B cell (primary cell): Measurements from ENCODE around the gene MED26.

Experiments
- EZH2 ChIP-seq: IDR thresholded peaks from 2 replicates; pipeline ENCODE4 v1.6.1; 2012; ENCODE audit warnings: borderline replicate concordance, low read depth, mild to moderate bottlenecking, moderate library complexity, low read length; ENCODE audit not compliant: insufficient read depth, poor library complexity, severe bottlenecking
- TF ChIP-seq, protein P1 (sequence below): fragments of 200-600 bp; IDR thresholded peaks from one replicate; pipeline ENCODE4 v1.8.0; 2022; ENCODE audit warnings: antibody characterized with exemption, mild to moderate bottlenecking

DNA sequence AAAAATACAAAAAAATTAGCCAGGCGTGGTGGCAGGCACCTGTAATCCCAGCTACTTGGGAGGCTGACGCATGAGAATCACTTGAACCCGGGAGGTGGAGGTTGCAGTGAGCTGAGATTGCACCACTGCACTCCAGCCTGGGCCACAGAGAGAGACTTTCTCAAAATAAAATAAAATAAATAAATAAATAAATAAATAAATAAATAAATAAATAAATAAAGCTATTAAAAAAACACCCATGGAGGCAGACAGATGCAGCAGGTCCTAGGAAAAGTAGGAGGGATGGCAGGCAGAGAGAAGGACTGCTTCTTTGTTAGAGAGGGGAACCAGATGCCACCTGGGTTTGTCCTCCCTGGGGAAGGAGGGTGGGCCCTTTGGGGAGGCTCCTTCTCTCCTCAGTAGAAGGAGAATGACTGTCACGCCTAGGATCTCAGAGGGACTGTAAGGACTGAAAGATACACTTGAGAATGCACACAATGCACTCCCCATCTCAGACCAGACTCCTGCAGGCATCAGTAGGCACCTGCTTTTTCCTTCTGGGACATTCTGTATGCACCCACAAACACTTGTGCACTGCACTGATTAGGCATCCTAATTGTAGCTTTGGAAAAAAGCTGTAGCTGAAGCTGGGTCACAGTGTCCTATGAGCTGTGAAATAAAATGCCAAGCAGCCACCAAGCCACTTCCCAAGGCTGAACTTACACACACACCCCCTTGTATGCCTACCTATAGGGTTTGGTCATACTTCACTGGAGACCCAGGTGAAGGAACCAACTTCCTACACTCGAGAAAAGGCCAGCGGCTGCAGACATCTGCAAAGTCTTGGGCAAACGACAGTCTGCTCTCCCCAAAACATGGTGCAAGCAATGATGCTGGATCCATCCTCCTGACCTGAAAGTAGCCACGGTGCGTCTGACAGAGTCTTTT, 36.9 kb downstream of the MED26 start:
- TF ChIP-seq, protein P1, sequence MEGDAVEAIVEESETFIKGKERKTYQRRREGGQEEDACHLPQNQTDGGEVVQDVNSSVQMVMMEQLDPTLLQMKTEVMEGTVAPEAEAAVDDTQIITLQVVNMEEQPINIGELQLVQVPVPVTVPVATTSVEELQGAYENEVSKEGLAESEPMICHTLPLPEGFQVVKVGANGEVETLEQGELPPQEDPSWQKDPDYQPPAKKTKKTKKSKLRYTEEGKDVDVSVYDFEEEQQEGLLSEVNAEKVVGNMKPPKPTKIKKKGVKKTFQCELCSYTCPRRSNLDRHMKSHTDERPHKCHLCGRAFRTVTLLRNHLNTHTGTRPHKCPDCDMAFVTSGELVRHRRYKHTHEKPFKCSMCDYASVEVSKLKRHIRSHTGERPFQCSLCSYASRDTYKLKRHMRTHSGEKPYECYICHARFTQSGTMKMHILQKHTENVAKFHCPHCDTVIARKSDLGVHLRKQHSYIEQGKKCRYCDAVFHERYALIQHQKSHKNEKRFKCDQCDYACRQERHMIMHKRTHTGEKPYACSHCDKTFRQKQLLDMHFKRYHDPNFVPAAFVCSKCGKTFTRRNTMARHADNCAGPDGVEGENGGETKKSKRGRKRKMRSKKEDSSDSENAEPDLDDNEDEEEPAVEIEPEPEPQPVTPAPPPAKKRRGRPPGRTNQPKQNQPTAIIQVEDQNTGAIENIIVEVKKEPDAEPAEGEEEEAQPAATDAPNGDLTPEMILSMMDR, result no peak
- TF ChIP-seq EZH2, result no peak
